PC-9 (cell line): Measurements from ENCODE around the gene ZNF613. TPM values are rescaled to one million over a fixed set of nuclear protein-coding genes. Genes with fewer than 3 reads are reported as not detected.

Experiments used
- BruUV-seq: library from RNA; stranded (reverse); fragments of 400-500 nt; replicated peaks from 2 replicates; lab custom pipeline; 2021; lab: Mats Ljungman, UMichigan
- CTCF ChIA-PET: fragments of 300-600 bp; sonication (Branson Sonifier 250); formaldehyde crosslinking; loops from one replicate; lab custom pipeline; 2022; ENCODE audit warnings: antibody characterized with exemption; lab: Charles Lee
- POLR2A ChIA-PET: fragments of 300-600 bp; sonication (Branson Sonifier 250); formaldehyde crosslinking; loops from one replicate; lab custom pipeline; 2022; ENCODE audit warnings: antibody characterized with exemption; ENCODE audit not compliant: unreplicated experiment; lab: Charles Lee
- DNase-seq, 2 experiments: peaks; one replicate each; pipeline versions ENCODE4 v3.0.0 to v3.0.0-alpha.2; 2015 to 2022; ENCODE audit warnings: mixed read lengths in 1 of 2
- H2AFZ ChIP-seq: fragments of 200-600 bp; sonication (generic); 2 replicates; pipeline ENCODE4 v1.8.1; 2017; ENCODE audit warnings: antibody characterized with exemption
- H3F3A ChIP-seq: fragments of 200-600 bp; sonication (generic); 2 replicates; pipeline ENCODE4 v1.8.1; 2017; ENCODE audit warnings: antibody characterized with exemption, mild to moderate bottlenecking, low read depth; ENCODE audit not compliant: insufficient read depth
- H3K27ac ChIP-seq: fragments of 200-600 bp; sonication (generic); 2 replicates; pipeline ENCODE4 v1.6.1; 2016; ENCODE audit warnings: mixed run types
- H3K27me3 ChIP-seq: fragments of 200-600 bp; sonication (generic); 2 replicates; pipeline ENCODE4 v1.6.1; 2016; ENCODE audit warnings: low read depth, mixed run types; ENCODE audit not compliant: insufficient read depth
- H3K36me3 ChIP-seq: fragments of 200-600 bp; sonication (generic); 2 replicates; pipeline ENCODE4 v1.6.1; 2016; ENCODE audit warnings: low read depth, mixed run types
- H3K4me1 ChIP-seq: fragments of 200-600 bp; sonication (generic); replicated peaks from 2 replicates; pipeline ENCODE4 v1.6.1; 2016; ENCODE audit warnings: mixed run types; ENCODE audit not compliant: insufficient read depth
- H3K4me2 ChIP-seq: fragments of 200-600 bp; sonication (generic); 2 replicates; pipeline ENCODE4 v1.6.1; 2017; ENCODE audit warnings: mixed run types
- H3K4me3 ChIP-seq: fragments of 200-600 bp; sonication (generic); 2 replicates; pipeline ENCODE4 v1.6.1; 2016; ENCODE audit warnings: mixed run types
- H3K79me2 ChIP-seq: fragments of 200-600 bp; sonication (generic); 2 replicates; pipeline ENCODE4 v1.6.1; 2017; ENCODE audit warnings: low read depth, mixed run types
- H3K9me2 ChIP-seq: fragments of 200-600 bp; sonication (generic); 2 replicates; pipeline ENCODE4 v1.8.1; 2017; ENCODE audit warnings: mild to moderate bottlenecking; ENCODE audit not compliant: insufficient read depth
- H3K9me3 ChIP-seq: fragments of 200-600 bp; sonication (generic); 2 replicates; pipeline ENCODE4 v1.8.1; 2016; ENCODE audit warnings: low read depth; ENCODE audit not compliant: insufficient read depth
- H4K20me1 ChIP-seq: fragments of 200-600 bp; sonication (generic); 2 replicates; pipeline ENCODE4 v1.8.1; 2017; ENCODE audit not compliant: insufficient read depth
- EZH2 ChIP-seq: fragments of 200-600 bp; sonication (generic); IDR thresholded peaks from 2 replicates; pipeline ENCODE4 v1.8.0; 2017; ENCODE audit warnings: antibody characterized with exemption, low read depth
- intact Hi-C: fragments of 100-400 bp; cut with micrococcal nuclease; formaldehyde crosslinking; loops from one replicate; pipeline ENCODE4 v1.10.0; 2022; ENCODE audit not compliant: unreplicated experiment
- total RNA-seq: library from RNA; stranded (reverse); gene quantifications from 2 replicates; pipeline ENCODE4 v1.2.3, GENCODE V29; 2021
- TF ChIP-seq, protein P1 (sequence below): fragments of 200-600 bp; sonication (generic); conservative IDR thresholded peaks from 2 replicates; pipeline ENCODE4 v1.6.1; 2017; ENCODE audit warnings: mixed run types, antibody characterized with exemption, mild to moderate bottlenecking, moderate library complexity

ZNF613 gene
- total RNA-seq, 1 experiment from 2014 or later: 4.8 TPM

DNA sequence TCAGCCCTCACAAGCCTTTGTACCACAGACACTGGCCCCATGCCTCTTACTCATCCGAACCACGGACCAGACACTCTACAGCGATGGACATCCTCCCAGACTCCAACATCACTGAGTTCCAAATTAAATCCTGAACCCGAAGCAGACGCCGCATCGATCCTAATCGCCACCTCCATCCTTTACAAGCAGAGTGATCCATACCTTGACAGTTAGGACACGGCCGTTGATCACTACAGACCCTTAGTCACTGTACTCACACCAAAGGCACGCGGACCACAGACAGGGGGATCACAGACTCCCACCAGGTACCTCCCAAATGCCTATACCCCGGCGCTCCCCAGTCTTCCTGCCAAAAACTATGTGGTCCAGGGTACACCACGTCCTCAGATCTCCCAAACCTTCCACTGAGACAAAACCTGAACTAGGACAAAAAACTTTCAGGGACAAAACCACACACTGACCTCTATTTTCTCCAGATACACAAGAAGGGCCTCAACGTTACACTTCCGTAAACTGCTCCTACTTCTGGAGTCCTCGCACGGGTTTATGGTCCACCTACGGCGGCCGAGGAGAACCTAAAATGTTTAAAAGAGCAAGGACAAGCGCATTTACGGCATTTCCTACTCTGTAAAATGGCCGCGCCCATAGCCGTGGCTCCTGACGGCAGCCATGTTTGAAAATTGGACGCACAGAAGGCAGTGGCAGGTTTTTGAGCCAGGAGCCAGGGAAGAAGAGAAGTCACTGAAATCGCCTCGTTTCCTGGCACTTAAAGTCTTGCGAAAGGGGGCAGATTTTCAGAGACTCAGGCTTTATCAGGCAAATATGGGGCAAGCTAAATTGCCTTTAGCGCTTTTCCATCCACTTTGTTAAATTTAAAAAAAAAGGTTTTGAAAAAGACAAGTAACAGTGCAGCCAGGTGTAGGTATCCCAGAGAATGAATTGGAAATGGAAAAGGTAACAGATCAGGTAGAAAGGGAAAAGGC lies 59.3 kb downstream of the ZNF613 start, which contains the start of gene ZNF350:
TSS of gene ZNF350 (minus strand) at position 532 of the 983 bp plus-strand sequence. CDS start 12,480 bp downstream, outside the sequence.
- intact Hi-C loops: loop anchor here (1.0 to 10.0 kb wide), 4 partner anchors 42 to 748 kb away; partner anchors contain the start of genes ZNF611, ZNF613, ZNF614 and ZNF649
- peak; percentile 88 to 91 for DNase-seq
- ChIA-PET CTCF (no interaction called here), POLR2A (interaction anchor here (0.6 kb wide), 1 partner anchor 203 kb away, joined by 3 read pairs; no protein-coding TSS in a partner anchor)
- BruUV-seq: TSS peak; percentile 66
- Histone ChIP-seq H3K9me3 (peaks cover 75% of the 10 kb centered on the region), H3K9me2 (no peaks in the 10 kb centered on the region), H3K4me2 (peak within 1 kb of the TSS; percentile 88), H3F3A (0 out of 2 replicates have a peak, but pooled peaks cover 8% of the 10 kb centered on the region), H3K4me1 (peaks cover 9% of the 10 kb centered on the region; the same call in 1 of the 2 replicates), H3K27ac (peak within 1 kb of the TSS; percentile 22), H3K79me2 (peaks cover 50% of the 10 kb centered on the region), H3K36me3 (peaks cover 29% of the 10 kb centered on the region), H4K20me1 (no peaks in the 10 kb centered on the region), H3K27me3 (no peaks in the 10 kb centered on the region), H2AFZ (peak within 1 kb of the TSS; percentile 92), H3K4me3 (peak within 1 kb of the TSS; percentile 70)
- TF ChIP-seq, protein P1, sequence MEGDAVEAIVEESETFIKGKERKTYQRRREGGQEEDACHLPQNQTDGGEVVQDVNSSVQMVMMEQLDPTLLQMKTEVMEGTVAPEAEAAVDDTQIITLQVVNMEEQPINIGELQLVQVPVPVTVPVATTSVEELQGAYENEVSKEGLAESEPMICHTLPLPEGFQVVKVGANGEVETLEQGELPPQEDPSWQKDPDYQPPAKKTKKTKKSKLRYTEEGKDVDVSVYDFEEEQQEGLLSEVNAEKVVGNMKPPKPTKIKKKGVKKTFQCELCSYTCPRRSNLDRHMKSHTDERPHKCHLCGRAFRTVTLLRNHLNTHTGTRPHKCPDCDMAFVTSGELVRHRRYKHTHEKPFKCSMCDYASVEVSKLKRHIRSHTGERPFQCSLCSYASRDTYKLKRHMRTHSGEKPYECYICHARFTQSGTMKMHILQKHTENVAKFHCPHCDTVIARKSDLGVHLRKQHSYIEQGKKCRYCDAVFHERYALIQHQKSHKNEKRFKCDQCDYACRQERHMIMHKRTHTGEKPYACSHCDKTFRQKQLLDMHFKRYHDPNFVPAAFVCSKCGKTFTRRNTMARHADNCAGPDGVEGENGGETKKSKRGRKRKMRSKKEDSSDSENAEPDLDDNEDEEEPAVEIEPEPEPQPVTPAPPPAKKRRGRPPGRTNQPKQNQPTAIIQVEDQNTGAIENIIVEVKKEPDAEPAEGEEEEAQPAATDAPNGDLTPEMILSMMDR: no peak
- no peak for TF ChIP-seq EZH2

GRCh38 chr19:51993422-51993821 lies 66.2 kb downstream of the ZNF613 start:
- Histone ChIP-seq H3K36me3 (peaks cover 34% of the 10 kb centered on the region; the same call in 1 of the 2 replicates), H3K27me3 (no peaks in the 10 kb centered on the region), H4K20me1 (no peaks in the 10 kb centered on the region), H2AFZ (no peak overlapping the region), H3K9me3 (peaks cover 94% of the 10 kb centered on the region), H3K4me3 (peak overlapping the region; percentile 9; the same call in 1 of the 2 replicates), H3K79me2 (no peaks in the 10 kb centered on the region), H3K27ac (no peak overlapping the region), H3F3A (peaks cover 11% of the 10 kb centered on the region), H3K4me2 (no peak overlapping the region), H3K9me2 (no peaks in the 10 kb centered on the region), H3K4me1 (no peaks in the 10 kb centered on the region)
- BruUV-seq: no TSS peak
- POLR2A ChIA-PET: no interaction called here
- no peak for TF ChIP-seq EZH2
- TF ChIP-seq, protein P1: no peak
- DNase-seq: no peak
- CTCF ChIA-PET: no interaction called here
- intact Hi-C loops: no loop called here

- intact Hi-C loops: no loop called here
- H3K9me2 ChIP-seq: no peaks in the 10 kb centered on the region
- DNase-seq: no peak
- H3K27me3 ChIP-seq: no peaks in the 10 kb centered on the region
- POLR2A ChIA-PET: no interaction called here
- no peak for TF ChIP-seq EZH2
- TF ChIP-seq, protein P1: no peak
- H3K4me2 ChIP-seq: no peak overlapping the region
- H3K4me3 ChIP-seq: 0 out of 2 replicates have a peak overlapping the region, but pooled peaks have one; percentile 16
- H3K36me3 ChIP-seq: peaks cover 41% of the 10 kb centered on the region; the same call in 1 of the 2 replicates
- no peaks in the 10 kb centered on the region for H4K20me1 ChIP-seq
- no TSS peak for BruUV-seq
- H2AFZ ChIP-seq: no peak overlapping the region
- H3K4me1 ChIP-seq: no peaks in the 10 kb centered on the region
- no peaks in the 10 kb centered on the region for H3K79me2 ChIP-seq
- H3K27ac ChIP-seq: no peak overlapping the region
- H3K9me3 ChIP-seq: peaks cover 94% of the 10 kb centered on the region
- CTCF ChIA-PET: no interaction called here
- peaks cover 11% of the 10 kb centered on the region for H3F3A ChIP-seq
These were observed 66.9 kb downstream of the ZNF613 start for GRCh38 chr19:51994048-51994644.
